Activated naive CD8-positive, alpha-beta T cell treated with anti-CD3 and anti-CD28 coated beads for 36 hours (primary cell): Measurements from ENCODE around the gene AGBL4. TPM values are rescaled to one million over a fixed set of nuclear protein-coding genes. Genes with fewer than 3 reads are reported as not detected.

Source experiments
- DNase-seq: peaks from one replicate; pipeline ENCODE4 v3.0.0; 2021
- H3K27ac Mint-ChIP-seq: one replicate; pipeline ENCODE4 v1.8.0; 2022; ENCODE audit warnings: mild to moderate bottlenecking, moderate library complexity, mixed read lengths
- H3K27me3 Mint-ChIP-seq: one replicate; pipeline ENCODE4 v1.8.0; 2022; ENCODE audit warnings: mild to moderate bottlenecking, mixed read lengths
- H3K36me3 Mint-ChIP-seq: one replicate; pipeline ENCODE4 v1.8.0; 2021; ENCODE audit warnings: mild to moderate bottlenecking, mixed read lengths
- H3K4me1 Mint-ChIP-seq: one replicate; pipeline ENCODE4 v1.8.0; 2021; ENCODE audit warnings: mixed read lengths
- H3K4me3 Mint-ChIP-seq: one replicate; pipeline ENCODE4 v1.8.0; 2022; ENCODE audit warnings: mild to moderate bottlenecking, moderate library complexity, mixed read lengths
- H3K9me3 Mint-ChIP-seq: one replicate; pipeline ENCODE4 v1.8.0; 2022; ENCODE audit warnings: mixed read lengths
- total RNA-seq, 2 experiments: library from RNA; stranded (reverse); gene quantifications; one replicate each; pipeline ENCODE4 v1.2.3, GENCODE V29; 2021

AGBL4 gene
- total RNA-seq, 2 experiments from 2014 or later: 0.14 TPM; not detected in 1

GRCh38 chr1:49597436-49597835 is 426.3 kb downstream of the AGBL4 start:
- H3K4me3 Mint-ChIP-seq: no peak overlapping the region
- H3K4me1 Mint-ChIP-seq: no peaks in the 10 kb centered on the region
- DNase-seq: no peak
- peaks cover 5% of the 10 kb centered on the region for H3K27me3 Mint-ChIP-seq
- no peak overlapping the region for H3K27ac Mint-ChIP-seq
- H3K9me3 Mint-ChIP-seq: peaks cover 15% of the 10 kb centered on the region
- no peaks in the 10 kb centered on the region for H3K36me3 Mint-ChIP-seq

GRCh38 chr1:49576327-49576901 is 447.3 kb downstream of the AGBL4 start:
- Mint-ChIP-seq H3K27me3 (no peaks in the 10 kb centered on the region), H3K4me1 (no peaks in the 10 kb centered on the region), H3K27ac (no peak overlapping the region), H3K36me3 (no peaks in the 10 kb centered on the region), H3K9me3 (peaks cover 18% of the 10 kb centered on the region), H3K4me3 (no peak overlapping the region)
- no peak for DNase-seq

DNA sequence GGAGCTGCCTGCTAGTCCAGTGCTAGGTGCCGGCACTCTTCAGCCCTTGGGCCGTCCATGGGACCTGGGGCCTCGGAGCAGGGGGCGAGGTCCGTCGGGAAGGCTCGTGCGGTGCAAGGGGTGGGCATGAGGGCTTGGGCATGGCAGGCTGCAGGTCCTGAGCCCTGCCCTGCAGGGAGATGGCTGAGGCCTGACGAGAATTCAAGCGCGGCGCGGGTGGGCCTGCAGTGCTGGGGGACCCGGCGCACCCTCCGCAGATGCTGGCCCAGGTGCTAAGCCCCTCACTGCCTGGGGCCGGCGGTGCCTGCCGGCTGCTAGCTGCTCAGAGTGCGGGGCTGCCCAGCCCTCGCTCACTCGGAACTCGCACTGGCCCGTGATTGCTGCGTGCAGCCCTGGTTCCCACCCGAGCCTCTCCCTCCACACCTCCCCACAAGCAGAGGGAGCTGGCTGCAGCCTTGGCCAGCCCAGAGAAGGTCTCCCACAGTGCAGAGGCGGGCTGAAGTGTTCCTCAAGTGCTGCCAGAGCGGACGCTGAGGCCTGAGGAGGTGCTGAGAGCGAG is 467.0 kb downstream of the AGBL4 start:
- no peaks in the 10 kb centered on the region for H3K4me1 Mint-ChIP-seq
- H3K9me3 Mint-ChIP-seq: peaks cover 5% of the 10 kb centered on the region
- no peaks in the 10 kb centered on the region for H3K27me3 Mint-ChIP-seq
- H3K4me3 Mint-ChIP-seq: no peak overlapping the region
- H3K27ac Mint-ChIP-seq: no peak overlapping the region
- no peak for DNase-seq
- H3K36me3 Mint-ChIP-seq: no peaks in the 10 kb centered on the region

GRCh38 chr1:49552101-49552500 is 471.7 kb downstream of the AGBL4 start:
- Mint-ChIP-seq H3K27ac (no peak overlapping the region), H3K36me3 (no peaks in the 10 kb centered on the region), H3K9me3 (peaks cover 6% of the 10 kb centered on the region), H3K4me1 (no peaks in the 10 kb centered on the region), H3K27me3 (no peaks in the 10 kb centered on the region), H3K4me3 (no peak overlapping the region)
- no peak for DNase-seq

DNA sequence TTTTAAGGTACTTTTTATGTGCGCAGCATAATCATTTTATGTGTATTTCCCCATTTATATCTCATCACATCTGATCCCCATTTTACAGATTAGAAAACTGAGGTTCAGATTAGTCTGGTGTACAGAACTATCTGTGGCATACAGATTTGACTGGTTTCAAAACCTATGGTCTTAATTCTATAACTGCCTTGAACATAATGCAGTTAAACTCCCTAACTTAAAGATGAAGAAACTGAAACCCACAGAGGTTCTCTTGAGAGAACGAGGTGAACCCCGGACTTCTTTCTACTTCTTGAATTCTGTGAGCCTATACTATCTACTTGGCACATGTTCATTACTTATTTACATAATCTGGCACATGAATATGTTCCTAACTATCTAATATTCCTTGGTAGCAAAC is 479.1 kb downstream of the AGBL4 start:
- peaks cover 7% of the 10 kb centered on the region for H3K9me3 Mint-ChIP-seq
- no peaks in the 10 kb centered on the region for H3K27me3 Mint-ChIP-seq
- no peak overlapping the region for H3K4me3 Mint-ChIP-seq
- no peaks in the 10 kb centered on the region for H3K4me1 Mint-ChIP-seq
- no peak for DNase-seq
- H3K27ac Mint-ChIP-seq: no peak overlapping the region
- no peaks in the 10 kb centered on the region for H3K36me3 Mint-ChIP-seq

- H3K36me3 Mint-ChIP-seq: no peaks in the 10 kb centered on the region
- H3K4me3 Mint-ChIP-seq: no peak overlapping the region
- H3K27me3 Mint-ChIP-seq: no peaks in the 10 kb centered on the region
- DNase-seq: no peak
- peaks cover 3% of the 10 kb centered on the region for H3K9me3 Mint-ChIP-seq
- no peaks in the 10 kb centered on the region for H3K4me1 Mint-ChIP-seq
- H3K27ac Mint-ChIP-seq: no peak overlapping the region
Observed at GRCh38 chr1:49541096-49541752, 482.5 kb downstream of the AGBL4 start.

- Mint-ChIP-seq H3K4me3 (no peak overlapping the region), H3K27ac (no peak overlapping the region), H3K4me1 (no peaks in the 10 kb centered on the region), H3K36me3 (no peaks in the 10 kb centered on the region), H3K9me3 (peaks cover 2% of the 10 kb centered on the region), H3K27me3 (no peaks in the 10 kb centered on the region)
- DNase-seq: no peak
Observed at GRCh38 chr1:49527606-49528305, 496.0 kb downstream of the AGBL4 start.

DNA sequence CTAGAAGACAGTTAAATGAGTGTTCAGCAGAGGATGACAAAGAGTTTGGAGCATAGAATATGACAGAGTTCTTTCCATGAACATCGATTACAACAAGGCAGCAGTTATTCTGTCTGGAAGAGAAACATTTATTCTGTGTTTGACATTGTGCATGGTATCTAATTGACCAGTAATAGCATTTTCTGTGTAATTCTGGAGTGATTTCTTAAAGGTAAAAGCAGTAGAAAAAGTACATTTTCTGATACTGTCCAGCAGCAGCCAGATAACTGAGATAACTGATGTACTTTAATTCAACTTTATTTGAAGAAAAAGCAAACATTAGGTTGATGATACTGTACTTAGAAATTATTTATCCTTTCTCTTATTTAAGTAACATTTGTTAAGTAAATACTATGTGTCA is 497.1 kb downstream of the AGBL4 start:
- DNase-seq: no peak
- Mint-ChIP-seq H3K27me3 (no peaks in the 10 kb centered on the region), H3K4me3 (no peak overlapping the region), H3K9me3 (peaks cover 2% of the 10 kb centered on the region), H3K27ac (no peak overlapping the region), H3K4me1 (no peaks in the 10 kb centered on the region), H3K36me3 (no peaks in the 10 kb centered on the region)

DNA sequence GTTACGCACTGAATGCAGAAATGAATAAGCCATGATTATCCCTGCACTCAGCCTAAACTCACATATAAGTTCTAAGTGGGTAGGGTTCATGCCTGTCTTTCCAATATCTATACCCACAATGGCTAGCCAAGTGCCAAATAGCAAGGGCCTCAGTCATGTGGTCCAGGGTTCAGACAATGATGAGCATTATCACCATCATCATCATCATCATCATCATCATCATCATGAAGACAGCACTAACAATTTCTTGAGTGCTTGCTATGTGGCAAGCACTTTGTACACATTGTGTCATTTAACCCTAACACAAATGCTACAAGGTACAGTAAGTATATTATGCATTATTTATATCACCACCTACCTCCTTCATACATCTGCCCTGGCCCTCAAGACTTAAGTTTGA is 500.0 kb downstream of the AGBL4 start:
- no peaks in the 10 kb centered on the region for H3K27me3 Mint-ChIP-seq
- no peaks in the 10 kb centered on the region for H3K4me1 Mint-ChIP-seq
- H3K36me3 Mint-ChIP-seq: no peaks in the 10 kb centered on the region
- no peak for DNase-seq
- no peak overlapping the region for H3K27ac Mint-ChIP-seq
- no peaks in the 10 kb centered on the region for H3K9me3 Mint-ChIP-seq
- H3K4me3 Mint-ChIP-seq: no peak overlapping the region

GRCh38 chr1:49466961-49467360 is 556.8 kb downstream of the AGBL4 start:
- no peaks in the 10 kb centered on the region for H3K9me3 Mint-ChIP-seq
- no peak for DNase-seq
- no peak overlapping the region for H3K27ac Mint-ChIP-seq
- H3K27me3 Mint-ChIP-seq: peaks cover 3% of the 10 kb centered on the region
- no peaks in the 10 kb centered on the region for H3K4me1 Mint-ChIP-seq
- H3K36me3 Mint-ChIP-seq: no peaks in the 10 kb centered on the region
- H3K4me3 Mint-ChIP-seq: no peak overlapping the region

DNA sequence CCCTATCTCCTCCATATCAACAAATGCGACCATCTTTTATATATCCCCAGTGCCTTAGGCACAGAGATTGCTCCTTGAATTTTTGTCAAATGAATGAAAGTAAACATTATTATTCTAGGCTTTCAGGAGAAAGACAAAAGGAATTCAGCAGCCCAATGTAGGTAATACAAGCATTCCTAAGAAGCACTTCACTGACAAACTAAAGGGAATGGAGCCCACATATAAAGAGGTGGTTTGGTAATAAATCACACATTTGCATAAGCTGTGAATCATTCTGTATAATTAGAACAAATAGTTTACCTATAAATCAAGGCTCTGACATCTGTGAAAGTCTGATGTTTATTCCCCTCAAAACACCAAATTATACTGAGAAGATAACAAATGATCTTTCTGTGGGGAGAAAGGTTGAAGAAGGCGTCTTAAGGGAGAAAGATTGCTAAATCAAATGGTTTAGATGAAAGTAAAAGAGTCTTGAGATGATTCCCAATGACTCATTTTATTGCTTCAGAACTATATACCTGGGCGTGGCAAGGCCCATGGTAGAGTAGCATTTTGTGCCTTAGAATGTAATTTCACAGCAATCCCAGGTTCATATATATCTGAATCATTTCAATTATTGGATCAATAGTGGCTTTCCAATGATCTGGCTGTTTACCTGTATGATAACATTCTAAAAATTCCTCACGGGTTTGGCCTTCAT is 558.1 kb downstream of the AGBL4 start:
- Mint-ChIP-seq H3K36me3 (no peaks in the 10 kb centered on the region), H3K27me3 (peaks cover 3% of the 10 kb centered on the region), H3K4me1 (no peaks in the 10 kb centered on the region)

DNA sequence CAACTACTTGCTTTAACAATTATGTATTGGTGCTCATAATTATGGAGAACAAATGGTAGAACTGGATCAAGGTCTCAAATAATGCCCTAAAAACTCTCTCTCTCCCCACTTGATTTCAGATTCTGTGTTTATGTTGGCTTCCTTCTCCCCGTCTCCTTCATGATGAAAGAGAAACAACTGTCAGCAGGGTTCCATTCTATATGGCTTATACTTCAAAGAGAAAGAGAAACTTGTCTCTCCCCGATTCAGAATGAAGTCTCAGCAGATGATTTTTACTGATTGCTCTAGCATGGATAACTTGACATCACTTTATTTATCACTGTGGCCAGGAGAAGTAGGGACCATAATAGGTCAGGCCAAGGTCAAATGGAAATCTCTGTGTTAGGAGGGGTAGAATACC is 575.6 kb downstream of the AGBL4 start:
- Mint-ChIP-seq H3K27ac (no peak overlapping the region), H3K4me1 (no peaks in the 10 kb centered on the region), H3K9me3 (peaks cover 9% of the 10 kb centered on the region), H3K36me3 (no peaks in the 10 kb centered on the region), H3K27me3 (no peaks in the 10 kb centered on the region), H3K4me3 (no peak overlapping the region)
- no peak for DNase-seq

More for the DNA sequence above, 558.1 kb downstream of the AGBL4 start:
- DNase-seq: no peak
- no peak overlapping the region for H3K4me3 Mint-ChIP-seq
- no peak overlapping the region for H3K27ac Mint-ChIP-seq
- H3K9me3 Mint-ChIP-seq: no peaks in the 10 kb centered on the region

DNA sequence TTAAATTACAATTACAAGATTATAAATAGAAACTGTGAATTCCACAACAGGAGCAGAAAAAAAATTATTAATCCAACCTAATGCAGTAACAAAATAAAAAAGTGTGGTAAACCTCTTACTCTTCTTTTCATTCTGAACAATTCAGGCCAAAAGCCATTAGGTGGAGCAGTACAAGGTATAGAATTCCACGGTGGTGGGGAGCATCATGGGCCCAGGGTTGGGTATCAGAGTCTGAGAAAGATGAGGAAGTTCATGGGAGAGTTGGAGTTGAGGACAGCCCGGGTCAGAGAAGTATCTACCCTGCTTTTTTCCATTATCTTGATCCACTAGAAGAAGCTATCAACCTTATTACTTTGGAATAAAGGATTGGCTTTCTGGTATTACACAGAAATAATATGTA is 586.9 kb downstream of the AGBL4 start:
- no peak for DNase-seq
- Mint-ChIP-seq H3K27ac (no peak overlapping the region), H3K4me1 (no peaks in the 10 kb centered on the region), H3K4me3 (no peak overlapping the region), H3K27me3 (peaks cover 3% of the 10 kb centered on the region), H3K36me3 (no peaks in the 10 kb centered on the region), H3K9me3 (peaks cover 14% of the 10 kb centered on the region)

DNA sequence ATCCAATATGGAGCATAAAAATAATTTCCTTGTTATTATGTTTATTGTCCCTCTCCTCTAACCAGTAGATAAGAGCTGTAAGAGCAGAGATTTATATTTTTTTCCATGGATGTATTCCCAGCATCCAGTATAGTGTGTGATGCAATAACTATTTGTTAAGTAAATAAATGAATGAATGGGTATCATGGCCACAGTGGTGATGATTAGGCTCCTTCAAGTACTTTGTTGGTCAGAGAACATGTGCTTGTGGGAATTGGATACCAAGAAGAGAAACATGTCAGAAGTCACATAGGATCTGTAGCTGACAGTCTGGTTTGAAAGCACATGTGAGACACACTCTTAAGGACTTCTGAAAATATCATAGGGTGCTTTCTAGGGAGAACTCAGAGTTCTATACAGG is 588.5 kb downstream of the AGBL4 start:
- H3K36me3 Mint-ChIP-seq: no peaks in the 10 kb centered on the region
- no peak overlapping the region for H3K4me3 Mint-ChIP-seq
- no peaks in the 10 kb centered on the region for H3K4me1 Mint-ChIP-seq
- peaks cover 10% of the 10 kb centered on the region for H3K9me3 Mint-ChIP-seq
- no peak for DNase-seq
- H3K27ac Mint-ChIP-seq: no peak overlapping the region
- H3K27me3 Mint-ChIP-seq: peaks cover 3% of the 10 kb centered on the region

DNA sequence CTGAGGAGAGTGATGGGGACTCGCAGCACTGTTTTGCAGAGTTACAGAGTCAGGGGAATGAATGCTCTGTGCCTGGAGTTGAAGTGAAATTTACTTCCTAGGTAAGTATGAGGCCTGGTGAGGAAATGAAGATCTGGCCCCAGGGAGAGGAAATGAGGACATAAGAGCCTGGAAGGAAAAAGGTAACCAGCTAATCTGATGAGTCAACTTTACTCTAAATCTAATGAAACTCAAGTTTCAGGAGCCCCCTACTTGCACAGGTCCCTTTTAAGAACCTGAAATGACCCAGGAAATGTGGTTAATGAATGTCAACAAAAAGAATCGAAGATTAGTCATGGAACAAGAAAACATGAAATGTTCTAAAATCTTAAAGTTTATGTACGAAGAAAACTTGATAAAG is 599.0 kb downstream of the AGBL4 start:
- Mint-ChIP-seq H3K4me1 (no peaks in the 10 kb centered on the region), H3K36me3 (no peaks in the 10 kb centered on the region), H3K27ac (no peak overlapping the region), H3K4me3 (no peak overlapping the region), H3K9me3 (peaks cover 1% of the 10 kb centered on the region), H3K27me3 (no peaks in the 10 kb centered on the region)
- no peak for DNase-seq
